IMR-90 (cell line): Measurements from ENCODE around the gene HTR3C. TPM values are rescaled to one million over a fixed set of nuclear protein-coding genes. Genes with fewer than 3 reads are reported as not detected.
"Not testable (repeated sequence)": the region's sequence is repeated elsewhere in the genome, so short reads cannot be mapped to it uniquely, and the experiment has no call there.

ENCODE experiments used
- ATAC-seq: fragments of 200-7000 bp; cut with Tn5 transposase; 2 replicates; pipeline ENCODE4 v1.9.1; 2020; ENCODE audit warnings: low read depth, mild to moderate bottlenecking, moderate library complexity
- BruUV-seq: library from RNA; stranded (reverse); fragments of 400-500 nt; replicated peaks from 2 replicates; lab custom pipeline; 2021; lab: Mats Ljungman, UMichigan
- CTCF ChIA-PET: fragments of 300-600 bp; formaldehyde crosslinking; extraction: SDS; loops from one replicate; lab custom pipeline; 2021; ENCODE audit warnings: antibody characterized with exemption; lab: Yijun Ruan, JAX
- POLR2A ChIA-PET: fragments of 300-600 bp; sonication (Branson Sonifier 250); formaldehyde crosslinking; loops from one replicate; lab custom pipeline; 2022; ENCODE audit warnings: antibody characterized with exemption; ENCODE audit not compliant: unreplicated experiment; lab: Charles Lee
- DNase-seq: peaks from one replicate; pipeline ENCODE4 v3.0.0; 2013
- H2AFZ ChIP-seq: replicated peaks from 2 replicates; pipeline ENCODE3; 2013; ENCODE audit warnings: low read length, mild to moderate bottlenecking; ENCODE audit not compliant: poor library complexity
- H2AK5ac ChIP-seq: 2 replicates; pipeline ENCODE4 v1.6.1; 2013; ENCODE audit warnings: low read depth, low read length, inconsistent platforms
- H2AK9ac ChIP-seq: replicated peaks from 2 replicates; pipeline ENCODE3; 2013; ENCODE audit warnings: mild to moderate bottlenecking, low read depth, low read length, moderate library complexity; ENCODE audit not compliant: poor library complexity
- H2BK120ac ChIP-seq: 2 replicates; pipeline ENCODE4 v1.6.1; 2013; ENCODE audit warnings: low read depth, low read length, inconsistent platforms
- H2BK15ac ChIP-seq: 3 replicates; pipeline ENCODE4 v1.6.1; 2013; ENCODE audit warnings: low read depth, low read length, inconsistent platforms
- H2BK20ac ChIP-seq: 2 replicates; pipeline ENCODE4 v1.6.1; 2013; ENCODE audit warnings: low read depth, mild to moderate bottlenecking, inconsistent platforms, low read length, moderate library complexity
- H2BK5ac ChIP-seq: 2 replicates; pipeline ENCODE4 v1.6.1; 2013; ENCODE audit warnings: mild to moderate bottlenecking, low read depth, low read length, inconsistent platforms; ENCODE audit not compliant: poor library complexity, severe bottlenecking
- H3K14ac ChIP-seq: replicated peaks from 2 replicates; pipeline ENCODE4 v1.6.1; 2013; ENCODE audit warnings: low read depth, low read length, inconsistent platforms
- H3K18ac ChIP-seq: 2 replicates; pipeline ENCODE4 v1.6.1; 2013; ENCODE audit warnings: low read depth, low read length, control low read depth
- H3K23ac ChIP-seq: 2 replicates; pipeline ENCODE4 v1.6.1; 2013; ENCODE audit warnings: low read depth, low read length, inconsistent platforms
- H3K27ac ChIP-seq: 2 replicates; pipeline ENCODE4 v1.5.1; 2013; ENCODE audit warnings: mild to moderate bottlenecking, control low read depth, low read length; ENCODE audit not compliant: insufficient read depth
- H3K27me3 ChIP-seq: 2 replicates; pipeline ENCODE4 v1.6.1; 2013; ENCODE audit warnings: low read length; ENCODE audit not compliant: control insufficient read depth, insufficient read depth
- H3K36me3 ChIP-seq: 2 replicates; pipeline ENCODE4 v1.6.1; 2013; ENCODE audit warnings: low read length, mixed read lengths; ENCODE audit not compliant: control insufficient read depth, insufficient read depth
- H3K4ac ChIP-seq: 2 replicates; pipeline ENCODE4 v1.6.1; 2013; ENCODE audit warnings: low read depth, low read length, inconsistent platforms
- H3K4me1 ChIP-seq: 2 replicates; pipeline ENCODE4 v1.6.1; 2013; ENCODE audit warnings: low read length, mixed read lengths; ENCODE audit not compliant: control insufficient read depth, insufficient read depth
- H3K4me2 ChIP-seq: 2 replicates; pipeline ENCODE4 v1.6.1; 2013; ENCODE audit warnings: low read depth, mild to moderate bottlenecking, control low read depth, low read length, moderate library complexity
- H3K4me3 ChIP-seq: 2 replicates; pipeline ENCODE4 v1.5.1; 2013; ENCODE audit warnings: low read depth, mild to moderate bottlenecking, control low read depth, low read length, moderate library complexity; ENCODE audit not compliant: insufficient read depth
- H3K56ac ChIP-seq: 2 replicates; pipeline ENCODE4 v1.6.1; 2013; ENCODE audit warnings: low read length, inconsistent platforms; ENCODE audit not compliant: insufficient read depth; ENCODE audit errors: extremely low read depth
- H3K79me1 ChIP-seq, 2 experiments: 2 replicates each; pipeline ENCODE4 v1.6.1; 2013; ENCODE audit warnings: low read length in 2 of 2, inconsistent platforms in 1 of 2, low read depth in 1 of 2
- H3K9ac ChIP-seq: 2 replicates; pipeline ENCODE4 v1.6.1; 2013; ENCODE audit warnings: low read depth, low read length, control low read depth
- H3K9me1 ChIP-seq: 2 replicates; pipeline ENCODE4 v1.6.1; 2013; ENCODE audit warnings: low read length, inconsistent platforms; ENCODE audit not compliant: insufficient read depth
- H3K9me3 ChIP-seq: 2 replicates; pipeline ENCODE4 v1.6.1; 2013; ENCODE audit warnings: low read length; ENCODE audit not compliant: control insufficient read depth, insufficient read depth
- H4K20me1 ChIP-seq: 2 replicates; pipeline ENCODE4 v1.6.1; 2013; ENCODE audit warnings: low read length, inconsistent platforms; ENCODE audit not compliant: insufficient read depth
- H4K5ac ChIP-seq: 2 replicates; pipeline ENCODE4 v1.6.1; 2013; ENCODE audit warnings: mild to moderate bottlenecking, low read depth, low read length, control low read depth
- H4K8ac ChIP-seq, 2 experiments: 2 replicates each; pipeline ENCODE4 v1.6.1; 2013; ENCODE audit warnings: low read depth in 2 of 2, low read length in 2 of 2, control low read depth in 1 of 2, inconsistent platforms in 1 of 2
- H4K91ac ChIP-seq: 2 replicates; pipeline ENCODE4 v1.6.1; 2013; ENCODE audit warnings: low read depth, low read length, inconsistent platforms; ENCODE audit not compliant: insufficient read depth
- WGBS, 2 experiments: methylation state at CpG; one replicate each; pipeline versions ENCODE4 v1.1.5 to v1.1.7; 2013; ENCODE audit warnings: missing lambda C conversion rate in 2 of 2; ENCODE audit not compliant: insufficient read length in 1 of 2; ENCODE audit errors: extremely low coverage in 2 of 2; 5-methylcytosine and 5-hydroxymethylcytosine counted together
- dilution Hi-C: fragments of 300-500 bp; cut with HindIII; formaldehyde crosslinking; loops from one replicate; pipeline ENCODE4 v1.14.3; 2018; ENCODE audit warnings: low sequenced_read_pairs; ENCODE audit not compliant: unreplicated experiment
- in situ Hi-C: fragments of 300-500 bp; cut with MboI; formaldehyde crosslinking; loops from 3 replicates; pipeline ENCODE4 v1.14.3; 2019; ENCODE audit warnings: low sequenced_read_pairs, inconsistent platforms, mixed read lengths
- intact Hi-C: fragments of 100-400 bp; cut with micrococcal nuclease; formaldehyde crosslinking; loops from 2 replicates; pipeline ENCODE4 v1.10.0; 2022
- polyA plus RNA-seq, 3 experiments: library from polyadenylated mRNA; depleted of rRNA; stranded (reverse); fragments of >200 nt; gene quantifications; 2 replicates each; pipeline ENCODE4 v1.2.3, GENCODE V29; 2012; ENCODE audit warnings: low replicate concordance in 1 of 3
- total RNA-seq: library from RNA; depleted of rRNA; stranded (reverse); fragments of >200 nt; gene quantifications from 2 replicates; pipeline ENCODE4 v1.2.3, GENCODE V29; 2012

HTR3C gene
- total and polyA plus RNA-seq, 2 of the 4 experiments (the other 2 are of a cell fraction) = not detected

- intact Hi-C loops, H3K9me3 ChIP-seq, H3K79me1 ChIP-seq, H3K14ac ChIP-seq, H2AK5ac ChIP-seq, H3K4me2 ChIP-seq, H2BK5ac ChIP-seq, H3K23ac ChIP-seq, H3K27me3 ChIP-seq, dilution Hi-C loops, H3K4me1 ChIP-seq, H2BK20ac ChIP-seq, H3K4me3 ChIP-seq, H3K9ac ChIP-seq, H3K27ac ChIP-seq, H4K91ac ChIP-seq, DNase-seq, ATAC-seq, H3K36me3 ChIP-seq, in situ Hi-C loops, H2BK15ac ChIP-seq, H4K5ac ChIP-seq, H3K4ac ChIP-seq, H3K18ac ChIP-seq, H3K56ac ChIP-seq, H3K9me1 ChIP-seq, BruUV-seq, POLR2A ChIA-PET, H2AK9ac ChIP-seq, H2AFZ ChIP-seq, H2BK120ac ChIP-seq, H4K20me1 ChIP-seq, H4K8ac ChIP-seq: not testable (repeated sequence)
- CTCF ChIA-PET = interaction anchor here (0.6 kb wide), 1 partner anchor 78 kb away, joined by 4 read pairs; no protein-coding TSS in a partner anchor
- WGBS, 2 experiments = no CpG with 5 or more reads among the region's 7 CpGs
These were observed 18.3 kb downstream of the HTR3C start for GRCh38 chr3:184071142-184071541.
